ENCODE results near the gene ZNF708. TPM values are rescaled to one million over a fixed set of nuclear protein-coding genes. Genes with fewer than 3 reads are reported as not detected.
"Not testable (repeated sequence)": the region's sequence is repeated elsewhere in the genome, so short reads cannot be mapped to it uniquely, and the experiment has no call there.

The ZNF708 gene
- total RNA-seq, 1 donor from 2014 or later = 35.9 TPM

GRCh38 chr19:21260164-21260847 is 68.9 kb downstream of the ZNF708 start:
- Histone ChIP-seq H3K9ac (no peak overlapping the region), H3K36me3 (no peaks in the 10 kb centered on the region), H2AFZ (replicated peaks) (no peak overlapping the region), H3F3A (ENCODE audit: low read depth) (no peaks in the 10 kb centered on the region), H3K4me2 (no peak overlapping the region), H4K20me1 (ENCODE audit: low read depth) (no peaks in the 10 kb centered on the region), H3K27ac (no peak overlapping the region), H3K9me3 (ENCODE audit: low read depth) (no peaks in the 10 kb centered on the region), H3K4me3 (no peak overlapping the region), H3K4me1 (no peaks in the 10 kb centered on the region), H3K79me2 (ENCODE audit: low read depth) (no peaks in the 10 kb centered on the region), H3K27me3 (no peaks in the 10 kb centered on the region)
- H3K27me3 Mint-ChIP-seq (ENCODE audit: insufficient read depth, low read depth) = no peaks in the 10 kb centered on the region
- peaks cover 3% of the 10 kb centered on the region for H3K36me3 Mint-ChIP-seq
- H3K4me1 Mint-ChIP-seq = no peaks in the 10 kb centered on the region
- H3K4me3 Mint-ChIP-seq = no peak overlapping the region
- DNase-seq (ENCODE audit: low spot score) = no peak
- TF ChIP-seq EZH2 (IDR thresholded peaks at IDR 0.05) (no peak), CTCF (IDR thresholded peaks at IDR 0.05) (no peak), EZH2phosphoT487 (IDR thresholded peaks at IDR 0.05) (no peak)
- H3K9me3 Mint-ChIP-seq = peaks cover 47% of the 10 kb centered on the region
- no peak overlapping the region for H3K27ac Mint-ChIP-seq

GRCh38 chr19:21259421-21260124 is 69.6 kb downstream of the ZNF708 start:
- H3K27ac Mint-ChIP-seq; H3K4me3 Mint-ChIP-seq; H3F3A ChIP-seq (ENCODE audit: low read depth); H4K20me1 ChIP-seq (ENCODE audit: low read depth); H3K27me3 ChIP-seq; H3K36me3 Mint-ChIP-seq; H3K9ac ChIP-seq; H3K79me2 ChIP-seq (ENCODE audit: low read depth); H3K4me1 Mint-ChIP-seq; H3K4me1 ChIP-seq; H3K9me3 ChIP-seq (ENCODE audit: low read depth); H3K27ac ChIP-seq; H2AFZ ChIP-seq (replicated peaks); DNase-seq (ENCODE audit: low spot score); H3K4me3 ChIP-seq; H3K36me3 ChIP-seq; H3K4me2 ChIP-seq; H3K27me3 Mint-ChIP-seq (ENCODE audit: insufficient read depth, low read depth): not testable (repeated sequence)
- peaks cover 47% of the 10 kb centered on the region for H3K9me3 Mint-ChIP-seq

- Histone ChIP-seq H2AFZ (replicated peaks) (no peak overlapping the region), H3K9ac (no peak overlapping the region), H3K4me3 (no peak overlapping the region), H3K79me2 (ENCODE audit: low read depth) (no peaks in the 10 kb centered on the region), H3K4me1 (no peaks in the 10 kb centered on the region), H3K9me3 (ENCODE audit: low read depth) (no peaks in the 10 kb centered on the region), H3F3A (ENCODE audit: low read depth) (no peaks in the 10 kb centered on the region), H4K20me1 (ENCODE audit: low read depth) (no peaks in the 10 kb centered on the region), H3K27me3 (no peaks in the 10 kb centered on the region), H3K36me3 (no peaks in the 10 kb centered on the region), H3K4me2 (no peak overlapping the region), H3K27ac (no peak overlapping the region)
- Mint-ChIP-seq H3K9me3 (peaks cover 46% of the 10 kb centered on the region), H3K4me1 (no peaks in the 10 kb centered on the region), H3K27me3 (ENCODE audit: insufficient read depth, low read depth) (no peaks in the 10 kb centered on the region), H3K36me3 (no peaks in the 10 kb centered on the region), H3K4me3 (no peak overlapping the region), H3K27ac (no peak overlapping the region)
- TF ChIP-seq EZH2 (IDR thresholded peaks at IDR 0.05) = no peak
- peak; percentile 39 for TF ChIP-seq CTCF (IDR thresholded peaks at IDR 0.05)
- peak; percentile 32 for DNase-seq (ENCODE audit: low spot score)
These were observed 72.5 kb downstream of the ZNF708 start for GRCh38 chr19:21256722-21257121.

Other genes starting within 250 kb of the ZNF708 start
- gene ZNF714, start 247.2 kb downstream of the ZNF708 start, total RNA-seq (ENCODE audit: low replicate concordance) = 61.3 and 102 TPM in 2 replicates
- gene ZNF431, start 187.4 kb downstream of the ZNF708 start, total RNA-seq (ENCODE audit: low replicate concordance) = 24.7 and 35.4 TPM in 2 replicates
- 180 and 268 TPM in 2 replicates for gene ZNF738, start 29.6 kb upstream of the ZNF708 start, total RNA-seq (ENCODE audit: low replicate concordance)
- gene ZNF493, start 67.7 kb upstream of the ZNF708 start, total RNA-seq (ENCODE audit: low replicate concordance) = 37.6 and 52.6 TPM in 2 replicates
- gene ZNF429, start 176.2 kb upstream of the ZNF708 start, total RNA-seq (ENCODE audit: low replicate concordance) = 26.0 and 29.4 TPM in 2 replicates